Activated naive CD4-positive, alpha-beta T cell treated with anti-CD3 and anti-CD28 coated beads for 36 hours (primary cell): ENCODE results near the gene GABRA4. TPM values are rescaled to one million over a fixed set of nuclear protein-coding genes. Genes with fewer than 3 reads are reported as not detected.

Source experiments
- CTCF ChIA-PET: fragments of 350-600 bp; sonication (Branson Sonifier 250); formaldehyde crosslinking; loops from one replicate; lab custom pipeline; 2021; ENCODE audit warnings: antibody characterized with exemption; lab: Charles Lee
- DNase-seq: peaks from one replicate; pipeline ENCODE4 v3.0.0-alpha.2; 2020
- H3K27ac Mint-ChIP-seq: one replicate; pipeline ENCODE4 v1.8.0; 2021; ENCODE audit warnings: mild to moderate bottlenecking, mixed read lengths
- H3K27me3 Mint-ChIP-seq: one replicate; pipeline ENCODE4 v1.8.0; 2021; ENCODE audit warnings: low read depth, mixed read lengths
- H3K36me3 Mint-ChIP-seq: one replicate; pipeline ENCODE4 v1.8.0; 2021; ENCODE audit warnings: low read depth, mixed read lengths
- H3K4me1 Mint-ChIP-seq: one replicate; pipeline ENCODE4 v1.8.0; 2021; ENCODE audit warnings: low read depth, mixed read lengths
- H3K4me3 Mint-ChIP-seq: one replicate; pipeline ENCODE4 v1.8.0; 2021; ENCODE audit warnings: mild to moderate bottlenecking, moderate library complexity, mixed read lengths
- H3K9me3 Mint-ChIP-seq: one replicate; pipeline ENCODE4 v1.8.0; 2021; ENCODE audit warnings: mixed read lengths
- intact Hi-C: fragments of 100-400 bp; cut with micrococcal nuclease; formaldehyde crosslinking; loops from one replicate; pipeline ENCODE4 v1.15.1; 2023
- total RNA-seq, 2 experiments: library from RNA; stranded (reverse); gene quantifications; one replicate each; pipeline ENCODE4 v1.2.3, GENCODE V29; 2021

The GABRA4 gene
- total RNA-seq, 2 experiments from 2014 or later, result not detected

DNA sequence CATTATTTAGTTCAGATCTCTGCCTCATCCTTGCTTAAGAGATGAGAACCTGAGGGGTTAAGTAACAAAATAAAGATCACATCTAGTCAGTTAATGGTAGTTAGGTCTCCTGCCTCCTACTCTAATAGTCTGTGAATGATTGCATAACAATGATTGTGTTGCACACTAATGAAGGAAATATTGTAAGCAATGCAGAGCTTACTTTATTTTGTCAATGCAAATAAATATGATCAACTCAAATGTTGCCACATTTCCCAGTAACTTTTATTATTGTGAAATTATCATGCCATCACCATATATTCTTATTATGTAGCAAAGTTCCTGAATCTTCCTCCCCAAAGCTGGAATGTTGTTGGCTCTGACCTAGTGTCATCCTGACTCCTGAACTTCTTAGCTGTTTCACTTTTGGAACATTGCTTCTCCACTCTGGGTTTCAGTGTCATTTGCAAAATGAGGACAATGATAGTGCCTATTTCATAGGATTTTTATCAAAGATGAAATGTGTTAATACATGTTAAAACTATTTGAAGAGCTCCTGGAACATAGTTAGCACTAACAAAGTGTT, 17.0 kb upstream of the GABRA4 start:
- Mint-ChIP-seq H3K4me3 (no peak overlapping the region), H3K36me3 (no peaks in the 10 kb centered on the region), H3K9me3 (no peaks in the 10 kb centered on the region), H3K27me3 (no peaks in the 10 kb centered on the region), H3K27ac (peak overlapping the region; percentile 36), H3K4me1 (peaks cover 17% of the 10 kb centered on the region)
- DNase-seq, result no peak
- intact Hi-C loops, result no loop called here
- CTCF ChIA-PET, result interaction anchor here (1.7 kb wide), 1 partner anchor 112 kb away, joined by 10 read pairs; no protein-coding TSS in a partner anchor

DNA sequence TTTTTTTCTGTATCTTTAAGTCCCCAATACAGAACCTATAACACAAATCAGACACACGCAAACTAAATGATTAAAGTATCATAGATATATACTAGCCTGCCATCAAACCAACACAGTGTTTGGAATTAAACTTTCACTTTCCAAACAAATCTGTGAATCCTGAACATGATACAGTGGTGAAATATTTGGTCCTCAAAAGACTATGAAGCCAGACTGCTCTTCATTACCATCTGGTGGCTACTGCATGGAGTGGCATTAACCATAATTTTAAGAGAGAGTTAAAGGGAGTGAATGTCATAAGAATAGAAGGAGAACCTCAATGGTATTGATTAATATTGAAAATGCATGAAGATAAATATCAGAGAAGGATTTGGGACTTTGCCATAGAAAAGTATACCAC, 9.2 kb upstream of the GABRA4 start:
- peaks cover 5% of the 10 kb centered on the region for H3K27me3 Mint-ChIP-seq
- CTCF ChIA-PET, result no interaction called here
- DNase-seq, result no peak
- H3K4me1 Mint-ChIP-seq, result no peaks in the 10 kb centered on the region
- H3K27ac Mint-ChIP-seq, result no peak overlapping the region
- H3K4me3 Mint-ChIP-seq, result no peak overlapping the region
- no peaks in the 10 kb centered on the region for H3K9me3 Mint-ChIP-seq
- intact Hi-C loops, result no loop called here
- H3K36me3 Mint-ChIP-seq, result no peaks in the 10 kb centered on the region

DNA sequence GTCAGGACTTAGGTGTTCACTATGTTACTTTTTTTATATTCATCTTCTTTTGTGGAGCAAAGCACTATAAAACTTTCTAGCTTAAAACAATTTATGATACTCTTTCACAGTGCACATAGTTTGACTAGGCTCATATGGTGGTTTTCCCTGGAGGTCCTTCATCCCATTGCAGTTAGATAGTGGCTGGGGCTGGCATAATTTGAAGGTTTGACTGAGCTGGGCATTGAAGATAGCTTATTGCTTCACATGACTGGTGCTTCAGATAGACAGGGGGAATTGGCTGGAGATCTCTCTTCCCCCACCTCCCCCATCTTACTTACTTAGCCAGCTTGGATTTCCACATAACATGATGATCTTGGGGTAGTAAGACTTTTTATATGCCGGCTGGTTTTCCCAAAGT, 7.0 kb upstream of the GABRA4 start:
- H3K36me3 Mint-ChIP-seq, result no peaks in the 10 kb centered on the region
- H3K27me3 Mint-ChIP-seq, result peaks cover 7% of the 10 kb centered on the region
- no peak overlapping the region for H3K27ac Mint-ChIP-seq
- H3K4me1 Mint-ChIP-seq, result no peaks in the 10 kb centered on the region
- H3K4me3 Mint-ChIP-seq, result no peak overlapping the region
- DNase-seq, result no peak
- no peaks in the 10 kb centered on the region for H3K9me3 Mint-ChIP-seq
- CTCF ChIA-PET, result interaction anchor here (1.3 kb wide), 1 partner anchor 32 kb away, joined by 3 read pairs; no protein-coding TSS in a partner anchor
- intact Hi-C loops, result no loop called here

DNA sequence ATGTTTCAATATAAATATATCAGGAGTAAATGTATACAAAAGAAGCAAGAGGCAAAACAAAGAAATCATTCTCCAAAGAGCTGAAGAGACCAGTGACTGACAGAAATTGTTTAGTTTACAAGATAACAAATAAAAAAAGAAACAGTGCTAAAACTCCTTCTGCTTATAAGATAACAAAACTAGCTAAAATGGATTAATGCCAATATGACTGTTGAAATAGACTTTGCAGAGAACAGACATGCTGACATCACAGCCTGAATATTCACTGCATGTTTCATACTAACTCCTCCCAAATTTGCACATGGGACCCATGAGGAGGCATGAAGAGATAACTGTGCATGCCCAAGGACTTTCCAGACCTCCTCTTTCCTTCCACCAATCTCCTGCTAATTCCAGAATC, 6.2 kb upstream of the GABRA4 start:
- CTCF ChIA-PET, result interaction anchor here (1.3 kb wide), 1 partner anchor 33 kb away, joined by 3 read pairs; no protein-coding TSS in a partner anchor
- Mint-ChIP-seq H3K27ac (no peak overlapping the region), H3K27me3 (peaks cover 13% of the 10 kb centered on the region), H3K9me3 (no peaks in the 10 kb centered on the region), H3K4me1 (no peaks in the 10 kb centered on the region), H3K4me3 (no peak overlapping the region), H3K36me3 (no peaks in the 10 kb centered on the region)
- DNase-seq, result no peak
- intact Hi-C loops, result no loop called here

DNA sequence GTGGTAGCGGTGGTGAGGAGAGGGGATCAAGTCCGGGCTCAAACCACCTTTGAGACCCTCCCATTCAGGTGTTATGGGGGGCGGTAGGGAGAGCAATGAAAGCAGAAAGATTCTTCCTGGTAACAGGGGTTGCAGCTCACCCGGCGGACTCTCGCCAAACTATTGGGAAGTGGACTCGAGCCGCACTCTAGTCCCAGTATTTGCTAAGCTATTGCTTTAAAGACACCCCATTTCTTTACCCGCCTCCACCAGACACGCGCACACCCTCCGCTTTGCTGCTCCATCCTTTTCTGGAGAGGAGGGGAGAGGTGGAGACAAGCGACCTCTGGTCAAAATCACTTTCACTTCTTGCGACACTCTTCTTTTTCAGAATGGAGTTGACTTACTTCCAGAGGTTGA, 625 bp upstream of the GABRA4 start:
- H3K27ac Mint-ChIP-seq, result no peak overlapping the region
- peaks cover 42% of the 10 kb centered on the region for H3K27me3 Mint-ChIP-seq
- intact Hi-C loops, result no loop called here
- CTCF ChIA-PET, result no interaction called here
- DNase-seq, result no peak
- no peaks in the 10 kb centered on the region for H3K9me3 Mint-ChIP-seq
- H3K4me1 Mint-ChIP-seq, result peaks cover 17% of the 10 kb centered on the region
- H3K4me3 Mint-ChIP-seq, result peak overlapping the region; percentile 0
- no peaks in the 10 kb centered on the region for H3K36me3 Mint-ChIP-seq

DNA sequence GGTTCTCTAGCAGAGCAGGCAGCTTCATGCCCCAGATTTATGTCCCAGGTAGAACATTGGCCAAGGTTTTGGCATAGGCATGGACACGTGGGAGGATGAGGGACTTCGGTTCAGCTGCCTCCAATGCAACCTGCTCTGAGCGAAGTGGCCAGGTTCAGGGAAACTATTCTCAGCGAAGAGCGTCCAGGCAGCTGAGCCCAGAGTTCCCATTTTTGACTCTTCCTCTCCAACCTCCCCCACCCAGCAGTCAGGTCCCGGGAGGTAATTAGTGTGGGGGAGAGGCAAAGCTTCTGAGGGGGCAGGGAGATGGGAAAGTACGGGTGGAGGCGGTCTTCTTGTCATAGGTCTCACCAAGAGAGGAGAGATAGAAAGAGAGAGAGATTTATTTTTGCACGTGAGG, 1.0 kb downstream of the GABRA4 start:
- H3K27ac Mint-ChIP-seq, result no peak overlapping the region
- CTCF ChIA-PET, result no interaction called here
- H3K9me3 Mint-ChIP-seq, result no peaks in the 10 kb centered on the region
- peaks cover 17% of the 10 kb centered on the region for H3K4me1 Mint-ChIP-seq
- H3K36me3 Mint-ChIP-seq, result no peaks in the 10 kb centered on the region
- intact Hi-C loops, result no loop called here
- H3K27me3 Mint-ChIP-seq, result peaks cover 42% of the 10 kb centered on the region
- DNase-seq, result no peak
- H3K4me3 Mint-ChIP-seq, result no peak overlapping the region

DNA sequence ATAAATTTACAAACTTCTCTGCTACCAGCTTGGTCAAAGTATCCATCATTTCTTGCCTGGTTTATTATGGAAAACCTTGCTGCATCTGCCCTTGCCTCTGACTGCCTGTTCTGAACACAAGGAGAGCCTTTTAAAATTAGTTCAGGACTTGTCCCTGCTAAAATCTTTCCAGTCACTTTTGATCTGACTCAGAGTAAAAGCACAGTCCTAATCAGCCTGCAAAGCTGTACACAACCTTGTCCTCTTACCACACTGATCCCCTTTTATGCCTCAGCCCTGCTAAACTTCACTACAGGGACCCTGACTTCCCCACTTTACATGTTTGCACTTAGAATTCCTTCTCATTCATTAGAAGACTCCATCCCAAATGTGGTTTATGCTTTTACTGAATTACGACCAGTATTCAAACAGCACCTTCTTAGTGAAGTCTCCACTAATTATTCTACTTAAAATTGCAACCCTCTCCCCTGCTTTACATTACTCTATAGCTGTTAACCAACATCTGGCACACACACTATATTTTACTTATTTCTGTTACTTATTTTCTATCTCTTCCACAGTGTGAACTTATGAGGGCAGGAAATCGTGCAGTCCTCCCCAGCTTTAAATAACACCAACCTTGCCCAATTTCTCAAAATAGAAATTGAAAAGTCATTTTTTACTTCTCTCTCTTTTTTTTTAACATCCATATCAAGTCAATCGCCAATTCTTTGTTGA, 6.3 kb downstream of the GABRA4 start:
- DNase-seq, result no peak
- Mint-ChIP-seq H3K36me3 (no peaks in the 10 kb centered on the region), H3K9me3 (no peaks in the 10 kb centered on the region), H3K27me3 (peaks cover 14% of the 10 kb centered on the region), H3K4me3 (no peak overlapping the region), H3K4me1 (peaks cover 1% of the 10 kb centered on the region), H3K27ac (no peak overlapping the region)
- CTCF ChIA-PET, result no interaction called here
- intact Hi-C loops, result no loop called here

DNA sequence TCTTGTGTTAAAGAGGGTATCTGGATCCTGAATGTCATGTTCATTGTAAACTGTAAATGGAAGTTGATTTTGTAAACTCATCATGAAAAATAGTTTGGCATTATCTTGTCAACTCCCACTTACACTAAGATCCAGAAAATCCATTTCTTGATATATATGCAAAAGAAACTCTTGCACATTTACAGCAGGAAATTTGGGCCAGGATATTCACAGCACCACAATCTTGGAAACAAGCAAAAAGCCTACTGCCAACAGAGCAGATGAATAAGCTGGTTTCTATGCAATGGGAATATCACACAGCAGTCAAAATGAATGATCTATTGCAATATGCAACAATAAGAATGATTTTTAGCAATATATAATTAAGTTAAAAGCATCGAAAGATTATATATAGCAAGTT, 8.6 kb downstream of the GABRA4 start:
- peaks cover 9% of the 10 kb centered on the region for H3K27me3 Mint-ChIP-seq
- no peaks in the 10 kb centered on the region for H3K36me3 Mint-ChIP-seq
- intact Hi-C loops, result no loop called here
- no peaks in the 10 kb centered on the region for H3K9me3 Mint-ChIP-seq
- CTCF ChIA-PET, result no interaction called here
- no peak overlapping the region for H3K4me3 Mint-ChIP-seq
- no peak overlapping the region for H3K27ac Mint-ChIP-seq
- no peak for DNase-seq
- H3K4me1 Mint-ChIP-seq, result no peaks in the 10 kb centered on the region

DNA sequence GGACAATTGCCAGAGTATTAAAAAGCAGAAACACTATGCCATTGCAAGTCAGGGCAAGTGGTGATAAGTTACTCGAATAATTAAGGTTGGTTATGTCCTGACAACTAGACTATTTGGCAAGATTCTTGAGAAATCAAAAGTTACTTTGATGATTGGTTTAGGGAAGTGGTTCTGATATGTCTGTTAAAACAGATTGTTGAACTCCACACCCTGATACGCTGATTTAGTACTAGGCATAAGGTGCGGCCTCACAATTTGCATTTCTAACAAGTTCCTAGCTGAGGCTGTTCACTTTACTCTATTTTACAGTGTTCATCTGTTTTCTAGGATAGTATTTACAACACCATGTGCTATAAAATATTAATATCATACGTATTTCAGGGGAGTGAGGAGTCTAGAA, 12.5 kb downstream of the GABRA4 start:
- no peak overlapping the region for H3K4me3 Mint-ChIP-seq
- CTCF ChIA-PET, result no interaction called here
- no peaks in the 10 kb centered on the region for H3K9me3 Mint-ChIP-seq
- no peaks in the 10 kb centered on the region for H3K4me1 Mint-ChIP-seq
- no peak for DNase-seq
- no peak overlapping the region for H3K27ac Mint-ChIP-seq
- H3K27me3 Mint-ChIP-seq, result no peaks in the 10 kb centered on the region
- no peaks in the 10 kb centered on the region for H3K36me3 Mint-ChIP-seq
- intact Hi-C loops, result no loop called here

DNA sequence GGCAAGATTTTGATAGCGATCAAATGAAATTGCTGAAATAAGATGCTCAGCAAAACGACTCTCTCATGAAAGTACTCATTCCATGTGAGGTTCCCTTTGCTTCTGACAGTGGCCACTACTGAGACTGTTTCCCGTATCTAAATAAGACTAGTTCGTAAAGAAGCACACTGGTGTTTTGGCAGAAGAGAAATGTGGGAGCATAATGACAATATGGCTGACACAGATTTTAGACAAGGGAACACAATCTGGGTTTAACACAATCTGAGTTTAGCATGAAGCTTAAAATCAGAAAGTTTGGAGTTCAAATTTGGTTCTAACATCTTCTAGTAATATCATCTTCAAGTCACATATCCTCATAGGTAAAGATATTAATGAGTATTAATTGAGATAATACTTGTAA, 13.7 kb downstream of the GABRA4 start:
- Mint-ChIP-seq H3K27me3 (no peaks in the 10 kb centered on the region), H3K4me3 (no peak overlapping the region), H3K27ac (no peak overlapping the region), H3K9me3 (no peaks in the 10 kb centered on the region), H3K36me3 (no peaks in the 10 kb centered on the region), H3K4me1 (no peaks in the 10 kb centered on the region)
- CTCF ChIA-PET, result no interaction called here
- no peak for DNase-seq
- intact Hi-C loops, result no loop called here

DNA sequence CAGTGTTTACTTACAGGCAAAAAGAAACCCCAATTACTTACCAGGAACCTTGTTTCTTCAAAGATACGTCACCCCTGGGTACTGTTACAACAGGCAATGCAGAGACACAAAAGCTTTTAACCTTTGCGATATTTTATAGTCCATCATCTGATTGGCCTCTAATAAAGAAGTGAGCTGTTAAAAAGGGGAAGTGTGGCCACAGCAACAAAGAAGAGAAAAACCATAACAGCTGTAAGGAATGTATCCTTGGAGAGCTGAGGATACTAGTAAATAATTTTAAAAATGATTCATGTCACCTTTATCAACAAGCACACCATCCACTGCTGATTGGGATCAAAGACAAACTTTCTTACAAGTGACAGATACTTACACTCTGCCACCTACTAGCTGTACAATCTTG, 14.1 kb downstream of the GABRA4 start:
- H3K27me3 Mint-ChIP-seq, result no peaks in the 10 kb centered on the region
- no peak overlapping the region for H3K27ac Mint-ChIP-seq
- CTCF ChIA-PET, result no interaction called here
- H3K4me1 Mint-ChIP-seq, result no peaks in the 10 kb centered on the region
- intact Hi-C loops, result no loop called here
- no peaks in the 10 kb centered on the region for H3K36me3 Mint-ChIP-seq
- no peaks in the 10 kb centered on the region for H3K9me3 Mint-ChIP-seq
- H3K4me3 Mint-ChIP-seq, result no peak overlapping the region
- DNase-seq, result no peak

DNA sequence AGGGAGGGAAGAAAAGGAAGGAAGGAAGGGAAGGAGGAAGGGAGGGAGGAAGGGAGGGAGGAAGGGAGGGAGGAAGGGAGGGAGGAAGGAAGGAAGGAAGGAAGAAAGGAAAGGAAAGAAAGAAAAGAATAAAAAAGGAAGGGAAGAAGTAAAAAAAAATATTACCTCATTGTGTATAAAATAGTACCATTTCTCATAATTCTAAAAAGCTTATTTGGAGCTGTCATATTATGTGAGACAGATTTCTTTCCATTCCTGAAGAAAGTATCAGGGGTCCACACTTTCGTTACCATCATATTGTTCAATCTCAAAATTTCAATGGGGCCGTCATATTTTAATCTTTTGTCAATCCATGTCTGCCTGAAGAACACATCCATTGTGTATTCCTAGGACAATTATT, 16.1 kb downstream of the GABRA4 start:
- Mint-ChIP-seq H3K27me3 (no peaks in the 10 kb centered on the region), H3K4me3 (no peak overlapping the region), H3K9me3 (no peaks in the 10 kb centered on the region), H3K27ac (no peak overlapping the region), H3K4me1 (no peaks in the 10 kb centered on the region), H3K36me3 (no peaks in the 10 kb centered on the region)
- intact Hi-C loops, result no loop called here
- CTCF ChIA-PET, result no interaction called here
- DNase-seq, result no peak
